Fibroblast of pulmonary artery (primary cell): ENCODE results near the gene MAGI1.
A peak's percentile ranks its signal among the peaks of the same experiment; 100 is the strongest.

Experiments
- DNase-seq: peaks from one replicate; pipeline ENCODE4 v3.0.0-alpha.2; 2010; ENCODE audit warnings: low read depth
- H3K4me3 ChIP-seq: replicated peaks from 2 replicates; pipeline ENCODE4 v1.5.1; 2011; ENCODE audit warnings: low read depth, mild to moderate bottlenecking, control low read depth, low read length, moderate library complexity
- TF ChIP-seq, protein P1 (sequence below): IDR thresholded peaks from 2 replicates; pipeline ENCODE4 v1.5.1; 2011; ENCODE audit warnings: mild to moderate bottlenecking, control low read depth, low read length, inconsistent platforms; ENCODE audit errors: missing control alignments

MAGI1 gene

GRCh38 chr3:65419233-65419632 lies 619.5 kb downstream of the MAGI1 start:
- no peak overlapping the region for H3K4me3 ChIP-seq
- TF ChIP-seq, protein P1, sequence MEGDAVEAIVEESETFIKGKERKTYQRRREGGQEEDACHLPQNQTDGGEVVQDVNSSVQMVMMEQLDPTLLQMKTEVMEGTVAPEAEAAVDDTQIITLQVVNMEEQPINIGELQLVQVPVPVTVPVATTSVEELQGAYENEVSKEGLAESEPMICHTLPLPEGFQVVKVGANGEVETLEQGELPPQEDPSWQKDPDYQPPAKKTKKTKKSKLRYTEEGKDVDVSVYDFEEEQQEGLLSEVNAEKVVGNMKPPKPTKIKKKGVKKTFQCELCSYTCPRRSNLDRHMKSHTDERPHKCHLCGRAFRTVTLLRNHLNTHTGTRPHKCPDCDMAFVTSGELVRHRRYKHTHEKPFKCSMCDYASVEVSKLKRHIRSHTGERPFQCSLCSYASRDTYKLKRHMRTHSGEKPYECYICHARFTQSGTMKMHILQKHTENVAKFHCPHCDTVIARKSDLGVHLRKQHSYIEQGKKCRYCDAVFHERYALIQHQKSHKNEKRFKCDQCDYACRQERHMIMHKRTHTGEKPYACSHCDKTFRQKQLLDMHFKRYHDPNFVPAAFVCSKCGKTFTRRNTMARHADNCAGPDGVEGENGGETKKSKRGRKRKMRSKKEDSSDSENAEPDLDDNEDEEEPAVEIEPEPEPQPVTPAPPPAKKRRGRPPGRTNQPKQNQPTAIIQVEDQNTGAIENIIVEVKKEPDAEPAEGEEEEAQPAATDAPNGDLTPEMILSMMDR: no peak
- DNase-seq: no peak

- no peak for DNase-seq
- H3K4me3 ChIP-seq: no peak overlapping the region
- TF ChIP-seq, protein P1: no peak
These were observed 624.8 kb downstream of the MAGI1 start for GRCh38 chr3:65413891-65414290.

GRCh38 chr3:65412588-65412987 lies 626.1 kb downstream of the MAGI1 start:
- H3K4me3 ChIP-seq: no peak overlapping the region
- TF ChIP-seq, protein P1: no peak
- no peak for DNase-seq

DNA sequence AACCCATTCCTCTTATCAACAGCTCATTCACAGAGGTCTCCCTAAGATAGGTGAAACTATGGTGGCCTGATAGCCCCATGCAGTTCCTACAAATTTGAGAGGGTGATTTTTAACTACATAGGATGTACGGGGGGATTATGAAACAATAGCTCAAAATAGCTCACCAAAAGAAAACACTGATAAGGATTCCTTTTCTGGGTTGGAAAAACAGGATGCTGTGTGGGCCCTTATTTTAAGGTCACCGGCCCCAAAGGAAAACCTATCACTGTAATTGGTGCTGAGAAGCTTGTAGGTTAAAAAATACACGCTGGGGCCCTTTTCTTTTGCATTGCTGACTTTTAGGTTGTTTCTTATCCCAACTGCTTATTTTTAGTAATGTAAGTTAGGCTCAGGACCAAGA lies 627.4 kb downstream of the MAGI1 start:
- no peak for DNase-seq
- no peak overlapping the region for H3K4me3 ChIP-seq
- TF ChIP-seq, protein P1: no peak

GRCh38 chr3:65409176-65409569 lies 629.5 kb downstream of the MAGI1 start:
- TF ChIP-seq, protein P1: no peak

GRCh38 chr3:65408531-65409175 lies 630.1 kb downstream of the MAGI1 start:
- no peak overlapping the region for H3K4me3 ChIP-seq
- no peak for DNase-seq
- TF ChIP-seq, protein P1: no peak

More at GRCh38 chr3:65409176-65409569, 629.5 kb downstream of the MAGI1 start:
- H3K4me3 ChIP-seq: no peak overlapping the region
- DNase-seq: no peak

- DNase-seq: peak; percentile 63
- TF ChIP-seq, protein P1: no peak
- no peak overlapping the region for H3K4me3 ChIP-seq
These were observed 632.2 kb downstream of the MAGI1 start for GRCh38 chr3:65406470-65406869.
